ENCODE results near the gene TBX20.
"Not testable (repeated sequence)": the region's sequence is repeated elsewhere in the genome, so short reads cannot be mapped to it uniquely, and the experiment has no call there.

The TBX20 gene

DNA sequence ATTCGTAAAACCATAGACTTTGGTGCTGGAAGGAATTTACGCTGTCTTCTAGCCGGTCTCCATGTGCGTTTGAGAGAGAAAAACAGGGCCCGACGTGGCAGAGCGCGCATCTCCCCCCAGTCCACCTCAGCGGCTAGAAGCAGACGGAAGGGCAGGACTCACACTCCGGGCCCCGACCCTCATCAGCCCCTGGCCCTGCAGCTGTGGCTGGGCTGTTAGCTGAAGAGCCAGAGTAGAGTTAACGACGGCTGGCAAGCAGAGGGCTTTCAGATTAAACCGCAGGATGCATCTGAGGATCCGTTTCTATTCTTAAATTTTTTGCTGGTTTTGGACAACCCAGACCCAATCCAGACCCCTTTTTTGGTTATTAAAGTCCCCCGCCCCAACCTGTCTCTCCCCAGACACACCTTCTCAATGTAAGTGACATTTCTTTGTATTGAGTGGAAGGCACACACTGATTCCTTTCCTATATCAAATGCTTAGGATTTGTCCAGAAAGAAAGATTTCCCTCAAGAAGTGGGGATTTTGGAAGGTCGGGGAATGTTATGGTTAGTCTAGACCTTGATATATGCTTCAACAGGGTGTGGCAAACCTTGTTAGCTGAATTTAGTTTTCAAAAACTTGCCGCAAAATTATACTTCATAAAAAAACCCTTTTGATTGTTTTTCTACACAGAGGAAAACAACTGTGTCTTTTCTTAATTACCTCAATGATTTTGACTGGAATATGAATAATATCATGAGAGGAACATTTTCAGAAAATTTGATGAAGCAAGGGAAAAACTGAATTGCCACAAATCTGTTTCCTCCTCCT, 1.7 kb upstream of the TBX20 start:
- DNase-seq (ENCODE audit: low read depth in 2 of 2), result no peak

DNA sequence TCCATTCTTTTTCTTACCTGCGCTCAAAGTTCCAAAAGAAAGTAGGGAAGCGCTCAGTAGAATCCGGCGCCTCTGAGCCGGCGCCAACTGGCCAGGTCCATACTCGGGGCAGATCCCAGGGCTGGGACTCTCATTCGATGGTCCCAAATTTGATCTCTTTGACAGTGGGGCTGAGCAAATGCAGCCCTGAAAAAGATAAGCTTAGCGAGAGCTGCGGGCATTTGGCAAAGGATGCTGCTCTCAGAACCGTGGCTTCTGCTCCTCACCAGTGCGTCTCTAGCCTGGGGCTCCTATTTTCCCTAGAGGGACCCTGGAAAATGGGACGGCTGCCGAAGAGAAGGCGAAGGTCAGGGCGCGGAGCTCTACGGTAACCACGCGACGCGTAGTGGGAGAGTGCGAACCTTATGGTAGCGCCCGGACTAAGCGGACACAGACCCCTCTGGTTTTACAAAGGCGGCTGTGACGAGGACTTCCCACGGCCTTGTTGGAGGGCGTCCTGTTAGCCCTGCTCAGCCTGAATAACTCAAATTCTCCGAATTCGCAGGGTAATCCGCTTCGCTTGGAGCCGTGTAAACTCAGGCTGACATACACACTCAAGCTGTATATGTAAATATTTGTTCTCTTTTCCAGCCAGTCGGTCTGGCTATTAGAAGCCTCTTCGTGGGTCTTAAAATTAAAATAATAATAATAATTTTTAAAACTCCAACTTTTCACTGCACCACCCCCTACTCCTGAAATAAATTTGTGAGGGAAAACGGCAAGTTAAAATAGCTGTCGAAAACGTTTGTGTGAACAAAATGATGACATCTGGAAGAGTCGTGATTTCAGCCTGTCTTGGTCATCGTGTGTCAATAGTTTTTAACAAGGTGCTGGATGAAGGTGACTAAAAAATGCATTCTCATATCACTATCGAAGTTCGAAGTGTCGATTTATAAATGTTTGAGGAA, 869 bp upstream of the TBX20 start:
- DNase-seq (ENCODE audit: low read depth in 2 of 2), result no peak

DNA sequence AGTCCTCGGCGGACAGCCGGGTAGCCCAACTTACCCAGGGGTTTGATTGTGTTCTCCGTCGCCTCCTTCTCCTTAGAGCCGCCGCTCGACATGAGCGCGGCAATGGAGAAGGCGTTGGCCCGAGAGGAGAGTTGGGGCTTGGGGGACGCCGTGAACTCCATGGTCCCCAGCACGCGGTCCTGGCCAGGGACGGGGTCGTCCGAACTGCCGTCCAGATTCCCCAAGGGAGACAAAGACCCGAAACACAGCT, 515 bp downstream of the TBX20 start:
- no peak for DNase-seq (ENCODE audit: low read depth in 2 of 2)

DNA sequence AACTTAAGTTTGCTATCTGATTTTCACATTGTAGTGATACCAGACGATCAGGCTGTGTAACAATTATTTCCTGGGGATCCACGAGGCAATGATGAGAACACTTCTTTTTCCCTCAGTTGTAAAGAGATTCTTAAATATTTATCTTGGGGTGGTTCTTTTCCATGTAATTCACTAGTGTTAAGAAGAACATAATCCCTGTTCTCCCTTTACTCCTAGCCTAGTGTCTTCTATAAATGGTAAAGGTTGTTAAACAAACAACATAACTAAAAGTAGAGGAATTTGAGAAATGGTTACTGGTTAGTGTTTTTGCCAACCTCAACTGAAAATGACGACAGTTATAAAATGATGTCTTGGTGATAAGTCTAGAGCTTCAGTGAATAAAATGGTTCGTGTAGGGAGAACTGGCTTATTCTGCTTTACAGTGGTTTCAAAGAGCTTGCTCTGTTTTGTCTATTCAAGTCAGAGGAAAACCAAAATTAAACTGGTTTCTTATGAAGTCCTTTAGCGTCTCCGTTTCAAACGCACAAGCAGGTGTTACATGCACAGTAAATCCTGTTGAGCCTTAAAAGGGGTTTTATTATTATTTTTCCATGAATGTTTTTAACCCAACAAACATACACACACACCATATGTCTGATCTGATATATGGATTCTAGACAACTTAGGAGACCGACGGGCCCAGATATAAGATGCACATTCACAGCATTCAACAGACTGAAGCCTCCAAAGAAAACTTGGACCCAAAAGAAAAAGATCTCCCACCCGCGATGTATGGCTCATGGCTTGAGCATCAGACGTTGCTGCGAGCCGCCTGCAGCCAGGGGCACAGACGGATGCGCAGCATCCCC, 1.1 kb downstream of the TBX20 start:
- DNase-seq (ENCODE audit: low read depth in 2 of 2), result no peak

DNA sequence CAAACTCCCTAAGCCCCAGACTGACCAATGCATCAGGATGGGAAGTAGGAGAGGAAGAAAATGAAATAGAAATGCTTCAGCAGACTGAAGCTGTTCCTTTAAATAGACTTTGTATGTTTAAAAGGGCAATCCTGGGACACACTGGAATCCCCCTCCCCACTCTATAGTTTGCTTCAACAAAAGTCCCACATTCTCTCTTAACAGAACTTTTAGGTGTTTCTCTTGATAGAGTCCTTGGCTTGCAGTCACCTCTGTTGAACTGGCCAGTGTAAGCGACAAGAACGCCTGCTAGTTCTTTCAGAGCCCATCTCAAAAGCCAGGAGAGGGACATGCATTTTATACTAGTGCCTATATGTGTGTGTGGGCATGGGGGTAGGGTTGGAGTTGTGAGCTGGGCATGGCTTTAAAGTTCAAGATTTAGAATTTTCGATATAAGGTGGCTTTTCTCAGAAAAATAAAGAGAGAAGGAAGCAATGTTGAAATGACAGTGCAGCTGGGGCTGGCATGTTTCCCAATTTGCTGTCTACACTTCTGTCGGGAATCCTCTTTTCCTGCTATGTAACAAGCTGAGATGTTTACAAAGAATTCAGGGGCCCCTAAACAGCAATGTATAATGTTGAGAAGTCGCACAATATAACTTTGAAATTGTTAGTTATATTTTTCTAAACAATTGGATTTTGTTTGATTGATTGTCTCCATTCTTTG, 2.1 kb downstream of the TBX20 start:
- no peak for DNase-seq (ENCODE audit: low read depth in 2 of 2)

DNA sequence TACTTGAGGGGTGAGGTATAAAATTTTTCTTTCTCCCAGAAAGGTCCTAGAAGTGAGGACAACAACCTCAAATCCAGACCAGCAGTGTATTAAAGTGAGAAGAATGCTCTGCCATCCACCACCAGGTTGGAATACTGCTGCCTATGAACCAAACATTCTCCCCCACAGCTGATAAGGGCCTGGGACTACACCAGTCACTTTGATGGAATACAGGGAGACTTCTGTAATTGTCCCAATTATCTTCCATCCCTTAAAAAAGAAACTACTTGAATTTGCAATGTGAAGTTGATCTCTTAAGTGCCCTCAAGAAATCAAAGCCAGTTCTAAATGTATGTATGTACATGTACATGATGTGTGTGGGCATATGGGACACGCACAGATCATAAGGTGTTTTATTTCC, 3.0 kb downstream of the TBX20 start:
- DNase-seq (ENCODE audit: low read depth in 2 of 2), result no peak

DNA sequence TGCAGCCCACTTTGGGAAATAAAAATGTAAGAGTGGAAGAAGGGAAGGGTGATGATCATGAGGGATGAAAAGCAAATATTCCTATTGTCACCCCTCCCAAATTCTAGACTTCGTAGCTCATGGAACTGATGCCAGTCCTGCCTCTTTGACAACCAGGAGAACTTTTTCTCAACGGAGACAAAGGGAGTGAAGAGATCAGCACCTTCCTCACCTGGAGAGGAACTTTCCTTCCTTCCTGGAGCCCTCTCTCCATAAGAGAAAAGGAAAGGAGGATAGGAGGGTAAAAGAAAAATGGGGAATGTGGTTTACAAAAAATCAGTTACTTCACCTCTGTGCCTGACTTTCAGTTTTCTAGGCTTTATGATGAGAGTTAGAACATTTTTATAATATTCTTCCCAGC, 3.4 kb downstream of the TBX20 start:
- no peak for DNase-seq (ENCODE audit: low read depth in 2 of 2)

DNA sequence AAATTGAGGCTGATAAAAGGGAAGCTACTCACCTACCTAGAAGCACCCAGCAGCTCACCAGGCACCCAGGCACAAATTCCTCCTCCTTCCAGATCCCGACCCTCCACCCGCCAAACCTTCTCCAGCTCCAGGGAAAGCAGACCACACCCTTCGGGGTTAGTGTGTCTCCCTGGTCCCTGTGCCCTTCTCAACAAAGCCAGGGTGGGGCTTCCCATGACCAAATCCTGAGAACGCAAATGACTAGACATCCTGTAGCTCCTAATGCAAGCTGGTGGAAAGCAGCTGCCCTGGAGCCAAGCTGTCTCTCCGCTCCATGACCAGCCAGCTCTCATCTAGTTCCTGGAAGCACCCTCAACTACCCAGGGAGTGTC, 4.4 kb downstream of the TBX20 start:
- no peak for DNase-seq (ENCODE audit: low read depth in 2 of 2)

DNA sequence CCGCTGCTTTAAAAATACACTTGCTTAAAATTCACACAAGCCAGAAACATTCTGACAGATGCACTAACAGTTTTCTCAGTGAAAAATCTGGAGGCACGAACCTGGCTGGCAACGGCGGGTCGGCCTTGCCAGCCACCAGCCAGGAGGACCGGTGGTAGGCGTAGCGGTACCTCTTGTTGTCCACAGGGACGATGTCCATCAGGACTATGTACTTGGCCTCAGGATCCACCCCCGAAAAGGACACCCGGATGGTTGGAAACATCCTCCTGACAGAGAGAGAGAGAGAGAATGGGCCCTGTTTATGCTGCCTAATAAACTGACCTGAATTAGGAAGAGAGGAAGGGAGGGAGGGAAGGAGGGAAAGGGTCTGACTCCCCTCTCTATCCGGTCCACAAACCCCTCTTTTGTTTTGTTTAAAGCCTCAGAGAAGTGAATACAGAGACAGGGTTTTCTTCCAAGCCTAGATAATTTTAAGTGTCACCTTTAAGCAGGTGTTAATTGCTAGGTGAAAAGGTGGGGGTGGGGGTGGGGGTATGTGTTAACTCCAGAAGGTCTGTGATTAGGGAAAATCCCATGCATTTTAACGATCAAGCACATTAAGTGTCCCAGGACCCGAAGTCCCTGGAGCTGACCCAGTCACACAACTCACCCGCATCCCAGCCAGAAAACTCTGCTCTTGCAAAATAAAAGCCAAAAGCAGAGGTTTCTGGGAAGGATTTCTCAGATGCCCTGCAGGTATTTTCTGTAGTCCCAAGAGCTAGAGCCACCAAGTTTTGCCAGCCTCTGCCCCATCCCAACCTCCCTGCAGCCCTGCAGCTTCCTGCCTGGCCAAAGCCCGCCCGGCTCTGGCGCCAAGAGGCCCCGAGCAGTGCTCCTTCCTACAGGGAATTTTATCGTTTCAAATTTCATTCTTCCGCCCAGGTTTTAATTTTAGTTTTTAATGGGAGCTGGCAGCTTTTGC, 5.0 kb downstream of the TBX20 start:
- DNase-seq (ENCODE audit: low read depth in 2 of 2), result no peak

DNA sequence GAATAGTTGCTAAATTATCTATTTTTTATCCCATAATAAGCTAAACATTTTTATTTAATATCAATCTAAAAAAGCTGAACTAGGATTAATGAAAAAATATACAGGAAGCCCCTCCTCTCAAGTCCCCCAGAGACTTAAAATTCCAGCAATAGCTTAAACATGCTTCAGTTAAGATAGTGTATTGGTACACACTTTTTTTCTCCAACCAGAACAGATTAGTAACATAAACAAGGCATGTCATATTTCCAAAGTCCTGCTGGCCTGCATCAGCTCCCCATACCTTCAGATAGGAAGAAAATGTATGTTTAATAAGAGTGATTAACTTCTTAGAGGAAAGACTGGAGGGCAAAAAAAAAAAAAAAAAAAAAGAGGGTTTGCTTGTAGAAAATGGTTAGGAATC, 7.1 kb downstream of the TBX20 start:
- DNase-seq (ENCODE audit: low read depth in 2 of 2), result no peak

DNA sequence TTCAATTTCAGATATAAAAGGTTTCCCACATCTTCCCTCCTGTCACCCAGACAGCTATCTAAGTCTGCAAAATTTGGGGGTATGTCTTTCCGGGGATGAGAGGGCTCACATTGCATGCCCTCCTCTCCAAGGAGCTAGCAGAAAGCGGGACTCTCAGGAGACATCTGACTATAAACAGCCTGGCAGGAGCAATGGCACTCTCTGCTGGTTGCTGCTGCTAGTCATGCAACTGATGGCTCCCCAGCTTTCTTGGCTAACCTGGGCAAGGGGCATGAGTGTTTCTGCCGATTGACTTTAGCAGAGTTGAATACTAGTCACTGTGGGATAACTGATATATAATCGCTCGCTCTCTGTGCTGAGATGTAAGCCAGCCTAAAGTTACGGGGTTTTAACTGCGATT, 12.0 kb downstream of the TBX20 start:
- no peak for DNase-seq (ENCODE audit: low read depth in 2 of 2)

DNA sequence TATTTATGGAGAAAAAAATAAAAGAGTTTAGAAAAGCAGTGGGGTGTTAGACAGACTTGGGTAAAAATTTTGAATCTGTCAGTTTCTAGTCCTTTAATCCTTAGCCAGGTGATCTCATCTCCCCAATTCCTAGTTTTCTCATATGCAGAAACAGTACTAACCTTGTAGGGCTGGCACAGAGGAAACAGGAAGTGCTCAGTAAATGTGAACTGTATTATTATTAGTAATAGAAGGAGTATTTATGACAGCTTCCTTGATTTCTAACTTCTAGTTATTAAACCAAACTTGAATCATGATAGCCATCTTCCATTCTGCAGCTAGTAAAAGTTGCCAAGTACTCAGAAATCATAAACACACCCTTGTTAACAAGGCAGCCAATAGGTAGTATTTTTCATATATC, 12.5 kb downstream of the TBX20 start:
- no peak for DNase-seq (ENCODE audit: low read depth in 2 of 2)

DNA sequence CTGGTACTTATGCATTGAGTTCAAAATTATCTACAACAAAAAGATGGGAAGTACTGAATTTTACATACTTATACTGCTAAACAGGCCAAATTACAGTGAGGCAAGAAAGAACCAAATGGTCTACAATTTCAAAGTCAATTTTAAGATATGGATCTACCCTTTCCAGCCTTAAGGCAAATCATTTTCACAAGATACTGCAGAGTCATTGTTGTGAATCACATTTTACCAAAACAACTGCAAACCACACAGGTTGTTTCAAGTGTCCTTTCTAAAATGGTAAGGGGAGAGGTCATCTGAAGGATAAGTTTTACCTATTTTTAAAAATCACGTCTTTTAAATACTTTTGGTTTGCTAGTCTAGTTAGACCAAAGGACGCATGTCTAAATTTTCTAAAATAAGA, 12.9 kb downstream of the TBX20 start:
- DNase-seq (ENCODE audit: low read depth in 2 of 2), result not testable (repeated sequence)

DNA sequence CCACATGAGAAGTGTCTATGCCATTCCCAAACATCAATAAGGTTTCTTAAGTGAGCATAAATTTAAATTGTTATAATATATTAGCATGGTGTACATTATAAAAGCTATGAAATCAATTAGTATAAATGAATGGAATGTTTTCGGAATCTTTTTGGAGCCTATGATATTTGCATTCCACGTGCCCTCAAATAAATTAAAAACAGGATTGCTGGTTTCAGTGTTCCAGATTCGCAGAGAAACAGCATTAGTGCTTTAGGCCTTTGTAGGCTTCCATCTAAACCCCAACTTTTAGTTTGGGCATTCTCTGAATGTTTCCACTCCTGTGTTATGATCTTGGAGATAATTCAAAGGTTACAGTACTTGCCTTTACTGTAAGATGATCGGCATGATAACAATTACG, 15.4 kb downstream of the TBX20 start:
- not testable (repeated sequence) for DNase-seq (ENCODE audit: low read depth in 2 of 2)

DNA sequence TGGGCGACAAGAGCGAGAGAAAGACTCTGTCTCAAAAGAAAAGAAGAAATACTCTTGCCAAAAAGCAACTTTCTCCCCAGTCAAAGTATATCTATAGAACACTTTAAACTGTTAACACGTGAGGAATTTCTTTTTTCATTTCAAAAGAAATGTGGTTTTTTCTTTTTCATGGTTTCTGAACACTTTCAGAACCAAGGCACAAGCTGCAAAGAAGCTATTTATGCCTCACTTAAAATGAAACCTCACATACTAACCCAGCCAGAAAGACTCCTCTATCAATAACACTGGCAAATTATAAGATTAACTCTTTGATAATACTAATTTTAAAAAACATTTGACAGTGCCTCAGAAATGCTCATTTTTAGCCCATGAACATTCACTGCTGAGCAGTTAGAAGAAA, 20.9 kb downstream of the TBX20 start:
- DNase-seq (ENCODE audit: low read depth in 2 of 2), result no peak

DNA sequence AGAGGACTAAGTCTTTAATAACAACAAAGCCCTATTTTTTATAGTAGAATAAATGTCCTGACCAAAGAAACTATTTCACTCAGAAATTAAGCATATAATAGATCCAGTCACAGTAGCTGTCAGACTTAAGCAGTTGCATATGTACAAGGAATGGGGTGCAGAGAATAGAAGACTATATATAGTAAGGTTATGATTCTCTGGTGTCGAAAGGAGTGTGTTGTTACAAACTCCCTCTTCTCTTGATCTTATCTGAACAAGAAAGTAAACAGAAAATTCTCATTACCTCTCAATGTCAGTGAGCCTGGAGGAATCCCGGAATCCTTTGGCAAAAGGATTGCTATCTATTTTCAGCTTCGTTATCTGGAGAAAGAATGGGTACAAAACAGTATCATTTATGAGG, 22.7 kb downstream of the TBX20 start:
- not testable (repeated sequence) for DNase-seq (ENCODE audit: low read depth in 2 of 2)

DNA sequence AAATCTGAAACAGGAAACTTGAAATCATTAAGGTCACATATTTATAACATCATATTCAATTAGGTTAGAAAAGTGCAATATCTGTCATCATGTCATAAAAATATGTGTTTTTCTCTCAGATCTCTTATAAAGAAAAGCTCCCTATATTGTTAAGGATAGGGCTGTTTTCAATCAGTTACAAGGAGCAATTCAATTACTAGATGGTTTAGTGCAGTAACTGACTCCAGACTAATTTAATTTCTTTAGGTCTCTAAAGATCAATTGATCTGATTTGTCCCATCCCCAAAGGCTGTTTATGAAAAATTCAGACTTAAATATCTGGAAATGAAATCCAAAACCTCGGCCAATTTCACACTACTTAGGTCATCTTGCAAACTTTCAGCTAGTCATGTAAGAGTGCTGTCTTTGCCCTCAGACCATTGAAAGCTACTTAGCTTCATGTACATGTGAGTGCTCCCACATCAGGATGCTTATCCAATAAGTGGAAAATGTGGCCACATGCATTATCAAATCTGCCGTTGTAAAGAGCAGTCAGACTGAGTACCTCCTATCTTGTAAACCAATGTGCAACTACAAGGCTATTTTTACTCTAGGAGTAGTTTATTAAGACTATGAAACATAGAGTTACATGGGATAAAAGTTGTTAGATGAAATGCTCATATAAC, 24.7 kb downstream of the TBX20 start:
- DNase-seq (ENCODE audit: low read depth in 2 of 2), result not testable (repeated sequence)

DNA sequence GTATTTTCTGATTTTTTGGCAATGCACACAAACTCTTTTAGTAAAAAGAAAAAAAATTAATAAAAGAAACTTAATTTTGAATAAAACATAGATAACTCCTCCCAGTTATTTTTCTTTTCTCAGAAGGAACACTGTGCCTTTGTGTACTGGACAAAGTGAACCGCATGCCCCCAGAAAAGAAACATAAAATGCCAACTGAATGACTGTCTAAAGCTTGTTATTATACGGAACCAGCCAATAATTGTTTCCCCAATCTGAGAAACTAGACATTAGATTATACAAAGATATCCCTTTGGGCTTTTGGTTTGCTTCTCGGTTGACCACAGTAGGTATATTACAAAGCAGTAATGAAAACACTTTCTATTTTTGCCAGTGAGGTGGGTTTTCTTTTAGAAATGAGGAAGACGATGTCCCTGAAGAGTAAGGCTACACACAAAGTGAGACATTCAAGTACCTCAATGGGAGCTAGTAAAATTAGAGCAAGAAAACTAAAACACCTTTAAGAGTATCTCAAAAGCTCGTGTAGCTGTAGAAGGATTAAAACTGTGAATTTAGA, 25.3 kb downstream of the TBX20 start:
- DNase-seq (ENCODE audit: low read depth in 2 of 2), result not testable (repeated sequence)

DNA sequence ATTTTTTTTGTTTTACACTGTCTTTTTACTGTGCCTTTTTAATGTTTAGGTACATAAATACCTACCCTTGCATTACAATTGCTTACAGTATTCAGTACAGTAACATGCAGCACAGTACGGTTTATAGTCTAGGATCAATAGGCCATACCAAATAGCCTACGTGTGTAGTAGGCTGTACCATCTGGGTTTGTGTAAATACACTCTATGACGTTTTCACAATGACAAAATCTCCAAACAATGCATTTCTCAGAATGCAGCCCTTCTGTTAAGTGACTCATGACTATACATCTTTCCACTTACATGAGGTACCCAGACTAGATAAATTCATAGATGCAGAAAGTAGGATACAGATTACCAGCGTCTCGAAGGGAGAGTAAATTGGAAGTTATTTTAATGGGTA, 26.5 kb downstream of the TBX20 start:
- not testable (repeated sequence) for DNase-seq (ENCODE audit: low read depth in 2 of 2)

DNA sequence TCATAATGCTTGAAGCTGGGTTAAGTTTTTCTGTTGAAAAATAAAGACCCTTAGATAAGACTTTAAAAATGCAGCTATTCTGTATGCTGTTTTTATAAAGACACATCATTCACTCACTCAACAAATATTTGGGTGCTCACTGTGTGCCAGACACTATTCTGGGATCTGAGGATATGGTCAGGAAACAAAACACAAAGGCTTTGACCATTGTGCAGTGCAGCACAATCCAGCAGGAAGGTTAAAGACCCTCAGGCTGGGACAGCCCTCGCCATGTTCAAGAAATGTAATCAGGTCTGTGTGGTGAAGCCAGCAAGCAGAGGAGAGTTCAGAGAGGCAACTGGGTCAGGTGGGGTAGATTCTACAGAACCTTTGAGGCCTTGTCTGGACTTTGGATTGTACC, 31.5 kb downstream of the TBX20 start:
- not testable (repeated sequence) for DNase-seq (ENCODE audit: low read depth in 2 of 2)

Measured in stimulated activated CD8-positive, alpha-beta memory T cell treated with anti-CD3 and anti-CD28 coated beads, Interleukin-7, amount 100 ng/mL, for 1 hour (primary cell).